HuH-7.5 (cell line): ENCODE measurements around the gene E2F4.

Experiments used
- DNase-seq: peaks from one replicate; pipeline ENCODE4 v3.0.0; 2011; ENCODE audit warnings: low spot score

E2F4 gene

GRCh38 chr16:67173808-67174705, 17.9 kb upstream of the E2F4 start:
- DNase-seq, result peak; percentile 92

GRCh38 chr16:67174706-67175231, 17.2 kb upstream of the E2F4 start:
- no peak for DNase-seq

- DNase-seq, result no peak
Measured at GRCh38 chr16:67176662-67177061, 15.3 kb upstream of the E2F4 start.

- peak; percentile 78 for DNase-seq
Measured at GRCh38 chr16:67177743-67178699, 13.9 kb upstream of the E2F4 start.

GRCh38 chr16:67179421-67180080, 12.4 kb upstream of the E2F4 start:
- no peak for DNase-seq

GRCh38 chr16:67180166-67180565, 11.8 kb upstream of the E2F4 start:
- DNase-seq, result no peak

GRCh38 chr16:67181346-67181745, 10.6 kb upstream of the E2F4 start:
- no peak for DNase-seq

GRCh38 chr16:67182288-67182687, 9.7 kb upstream of the E2F4 start:
- DNase-seq, result no peak

GRCh38 chr16:67183284-67183626, 8.7 kb upstream of the E2F4 start:
- no peak for DNase-seq

- DNase-seq, result peak; percentile 99
Measured at GRCh38 chr16:67183627-67184452, 8.1 kb upstream of the E2F4 start, which contains the start of gene MATCAP1. TSS of gene MATCAP1 (minus strand) at chr16:67183963. CDS start at chr16:67180610, 3,353 bp downstream.

GRCh38 chr16:67184453-67184994, 7.4 kb upstream of the E2F4 start:
- DNase-seq, result no peak

GRCh38 chr16:67184995-67185650, 6.8 kb upstream of the E2F4 start:
- peak; percentile 77 for DNase-seq

GRCh38 chr16:67185651-67186134, 6.3 kb upstream of the E2F4 start:
- no peak for DNase-seq

GRCh38 chr16:67186550-67186950, 5.4 kb upstream of the E2F4 start:
- no peak for DNase-seq

GRCh38 chr16:67187175-67187890, 4.6 kb upstream of the E2F4 start:
- no peak for DNase-seq

- no peak for DNase-seq
Measured at GRCh38 chr16:67188323-67188722, 3.6 kb upstream of the E2F4 start.

- DNase-seq, result no peak
Measured at GRCh38 chr16:67188798-67189197, 3.2 kb upstream of the E2F4 start.

- DNase-seq, result no peak
Measured at GRCh38 chr16:67190041-67190440, 1.9 kb upstream of the E2F4 start, which contains the start of gene EXOC3L1. TSS of gene EXOC3L1 (minus strand) at chr16:67190136. CDS start at chr16:67189676, 460 bp downstream.
